ENCODE data around the gene DLL1.
"Not testable (repeated sequence)": the region's sequence is repeated elsewhere in the genome, so short reads cannot be mapped to it uniquely, and the experiment has no call there.

DLL1 gene, protein sequence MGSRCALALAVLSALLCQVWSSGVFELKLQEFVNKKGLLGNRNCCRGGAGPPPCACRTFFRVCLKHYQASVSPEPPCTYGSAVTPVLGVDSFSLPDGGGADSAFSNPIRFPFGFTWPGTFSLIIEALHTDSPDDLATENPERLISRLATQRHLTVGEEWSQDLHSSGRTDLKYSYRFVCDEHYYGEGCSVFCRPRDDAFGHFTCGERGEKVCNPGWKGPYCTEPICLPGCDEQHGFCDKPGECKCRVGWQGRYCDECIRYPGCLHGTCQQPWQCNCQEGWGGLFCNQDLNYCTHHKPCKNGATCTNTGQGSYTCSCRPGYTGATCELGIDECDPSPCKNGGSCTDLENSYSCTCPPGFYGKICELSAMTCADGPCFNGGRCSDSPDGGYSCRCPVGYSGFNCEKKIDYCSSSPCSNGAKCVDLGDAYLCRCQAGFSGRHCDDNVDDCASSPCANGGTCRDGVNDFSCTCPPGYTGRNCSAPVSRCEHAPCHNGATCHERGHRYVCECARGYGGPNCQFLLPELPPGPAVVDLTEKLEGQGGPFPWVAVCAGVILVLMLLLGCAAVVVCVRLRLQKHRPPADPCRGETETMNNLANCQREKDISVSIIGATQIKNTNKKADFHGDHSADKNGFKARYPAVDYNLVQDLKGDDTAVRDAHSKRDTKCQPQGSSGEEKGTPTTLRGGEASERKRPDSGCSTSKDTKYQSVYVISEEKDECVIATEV

DNA sequence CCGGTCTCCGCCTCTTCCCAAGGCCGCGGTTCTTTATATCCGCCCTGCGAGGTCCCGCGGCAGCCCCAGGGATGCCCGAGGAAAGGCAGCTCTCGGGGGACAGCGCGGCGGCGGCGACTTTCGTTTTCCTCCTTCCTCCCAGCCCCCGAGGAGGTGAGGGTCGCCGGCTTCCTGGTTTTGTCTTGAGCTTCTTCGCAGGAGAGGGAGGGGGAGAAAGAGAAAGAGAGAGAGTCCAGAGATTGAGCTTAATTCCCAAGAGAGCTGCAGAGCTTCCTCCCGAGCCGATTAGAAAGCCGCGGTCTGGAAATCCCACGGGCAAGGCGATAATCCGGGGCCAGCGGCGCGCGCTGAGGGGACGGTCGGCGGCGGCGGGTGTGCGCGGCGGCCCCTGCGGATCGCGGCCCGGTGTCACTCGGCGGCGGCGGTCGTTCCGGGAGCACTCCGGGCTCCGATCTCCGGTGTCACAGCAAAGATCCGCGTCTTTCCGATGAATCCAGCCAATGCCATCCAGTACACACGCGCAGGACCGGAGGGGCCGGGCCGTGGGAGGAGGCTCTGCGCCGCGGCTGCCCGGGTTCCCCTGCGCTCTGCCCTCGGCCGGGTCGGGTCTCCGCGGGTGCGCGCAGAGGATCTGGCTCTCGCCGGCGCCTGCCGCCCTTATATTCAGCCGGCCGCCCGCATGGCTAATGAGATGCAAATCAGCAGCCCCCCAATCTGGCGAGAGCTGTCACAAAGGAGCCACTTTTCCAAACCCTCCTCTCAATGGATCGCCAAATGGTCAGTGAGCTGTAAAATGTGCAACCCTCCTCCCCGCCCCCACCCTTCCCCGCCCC lies at the start of gene DLL1:
TSS of gene DLL1 (minus strand) at position 783 of the 833 bp plus-strand sequence. CDS start 939 bp downstream, outside the sequence.
- peak within 1 kb of the TSS; percentile 72 for H3K4me3 ChIP-seq (ENCODE audit: low read length)
- peaks cover 11% of the 10 kb centered on the region; the same call in 1 of the 2 replicates for H3K36me3 ChIP-seq (ENCODE audit: insufficient read depth, low read depth, low read length)
- H3K27ac ChIP-seq (ENCODE audit: low read length) = no peak within 1 kb of the TSS
- peaks cover 44% of the 10 kb centered on the region for H3K4me1 ChIP-seq (ENCODE audit: insufficient read depth, low read length)
- peaks cover 97% of the 10 kb centered on the region for H3K27me3 ChIP-seq (ENCODE audit: insufficient read depth, low read length)
- peak within 1 kb of the TSS; percentile 41; the same call in 1 of the 2 replicates for H3K9ac ChIP-seq (ENCODE audit: low read depth, low read length)
- H3K9me3 ChIP-seq (ENCODE audit: insufficient read depth, low read depth, low read length) = no peaks in the 10 kb centered on the region; the same call in 1 of the 2 replicates

DNA sequence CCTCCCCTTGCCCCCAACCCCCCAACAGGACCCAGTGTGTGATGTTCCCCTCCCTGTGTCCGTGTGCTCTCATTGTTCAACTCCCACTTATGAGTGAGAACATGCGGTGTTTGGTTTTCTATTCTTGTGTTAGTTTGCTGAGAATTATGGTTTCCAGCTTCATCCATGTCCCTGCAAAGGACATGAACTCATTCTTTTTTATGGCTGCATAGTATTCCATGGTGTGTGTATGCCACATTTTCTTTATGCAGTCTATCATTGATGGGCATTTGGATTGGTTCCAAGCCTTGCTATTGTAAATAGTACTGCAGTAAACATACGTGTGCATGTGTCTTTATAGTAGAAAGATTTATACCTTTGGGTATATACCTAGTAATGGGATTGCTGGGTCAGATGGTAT lies 44.3 kb upstream of the DLL1 start:
- not testable (repeated sequence) for H3K27me3 ChIP-seq (ENCODE audit: insufficient read depth, low read length); H3K4me1 ChIP-seq (ENCODE audit: insufficient read depth, low read length); H3K9ac ChIP-seq (ENCODE audit: low read depth, low read length); H3K9me3 ChIP-seq (ENCODE audit: insufficient read depth, low read depth, low read length); H3K4me3 ChIP-seq (ENCODE audit: low read length); H3K27ac ChIP-seq (ENCODE audit: low read length)
- H3K36me3 ChIP-seq (ENCODE audit: insufficient read depth, low read depth, low read length) = peaks cover 23% of the 10 kb centered on the region; the same call in 1 of the 2 replicates

DNA sequence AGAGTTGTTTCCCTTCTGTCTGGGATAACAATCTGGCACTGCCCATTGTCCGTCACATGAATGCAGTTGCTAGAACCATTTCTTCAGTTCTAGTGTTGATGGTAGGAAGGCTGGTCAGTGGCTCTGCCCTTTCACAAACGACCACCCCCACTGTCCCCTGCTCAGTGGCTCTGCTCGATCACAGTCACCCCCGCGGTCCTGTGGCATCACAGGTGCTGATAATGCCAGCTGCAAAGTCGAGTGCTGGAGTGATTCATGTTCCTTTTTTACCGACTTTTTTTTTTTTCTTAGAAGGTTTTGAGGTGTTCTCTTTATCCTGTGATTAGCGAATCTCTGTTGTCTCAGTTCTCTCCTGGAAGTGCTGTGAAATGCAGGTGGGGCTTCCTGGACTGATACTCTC lies 38.4 kb upstream of the DLL1 start:
- Histone ChIP-seq H3K36me3 (ENCODE audit: insufficient read depth, low read depth, low read length) (peaks cover 42% of the 10 kb centered on the region), H3K4me3 (ENCODE audit: low read length) (no peak overlapping the region), H3K9me3 (ENCODE audit: insufficient read depth, low read depth, low read length) (no peaks in the 10 kb centered on the region; the same call in 1 of the 2 replicates), H3K9ac (ENCODE audit: low read depth, low read length) (no peak overlapping the region), H3K27me3 (ENCODE audit: insufficient read depth, low read length) (no peaks in the 10 kb centered on the region), H3K4me1 (ENCODE audit: insufficient read depth, low read length) (no peaks in the 10 kb centered on the region), H3K27ac (ENCODE audit: low read length) (no peak overlapping the region)

DNA sequence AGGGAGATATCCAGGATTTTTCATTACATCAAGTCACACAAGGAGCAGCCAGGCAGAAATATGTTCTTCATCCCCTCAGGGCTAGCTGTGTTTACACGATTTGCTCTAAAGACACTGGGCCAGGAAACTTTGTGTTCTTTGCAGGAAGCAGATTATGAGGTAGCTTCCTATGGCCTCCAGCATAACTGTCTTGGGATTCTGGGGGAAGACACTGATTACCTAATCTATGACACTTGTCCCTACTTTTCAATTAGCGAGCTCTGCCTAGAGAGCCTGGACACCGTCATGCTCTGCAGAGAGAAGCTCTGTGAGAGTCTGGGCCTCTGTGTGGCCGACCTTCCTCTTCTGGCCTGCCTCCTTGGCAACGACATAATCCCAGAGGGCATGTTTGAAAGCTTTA lies 26.8 kb upstream of the DLL1 start:
- Histone ChIP-seq H3K9ac (ENCODE audit: low read depth, low read length) (no peak overlapping the region), H3K27ac (ENCODE audit: low read length) (no peak overlapping the region), H3K27me3 (ENCODE audit: insufficient read depth, low read length) (no peaks in the 10 kb centered on the region), H3K4me1 (ENCODE audit: insufficient read depth, low read length) (peaks cover 6% of the 10 kb centered on the region; the same call in 1 of the 2 replicates), H3K9me3 (ENCODE audit: insufficient read depth, low read depth, low read length) (no peaks in the 10 kb centered on the region), H3K4me3 (ENCODE audit: low read length) (no peak overlapping the region), H3K36me3 (ENCODE audit: insufficient read depth, low read depth, low read length) (peaks cover 11% of the 10 kb centered on the region; the same call in 1 of the 2 replicates)

DNA sequence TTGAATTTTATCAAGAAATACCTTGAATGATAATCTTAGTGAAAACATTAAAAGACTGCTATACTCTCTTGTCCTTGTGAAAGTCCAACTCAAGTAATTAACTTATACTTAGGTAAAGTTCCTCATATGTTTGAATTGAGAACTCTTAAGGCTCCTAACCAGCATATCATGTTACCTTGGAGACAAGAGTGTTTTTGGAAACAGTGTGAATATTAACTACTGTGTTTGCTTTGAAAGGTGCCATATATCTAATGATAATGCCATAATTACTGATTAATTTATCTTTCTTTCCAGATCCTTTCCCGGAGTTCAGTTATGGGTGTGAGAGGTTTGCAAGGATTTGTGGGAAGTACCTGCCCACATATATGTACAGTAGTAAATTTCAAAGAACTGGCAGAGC lies 26.2 kb upstream of the DLL1 start:
- Histone ChIP-seq H3K27ac (ENCODE audit: low read length) (no peak overlapping the region), H3K4me1 (ENCODE audit: insufficient read depth, low read length) (peaks cover 6% of the 10 kb centered on the region; the same call in 1 of the 2 replicates), H3K4me3 (ENCODE audit: low read length) (no peak overlapping the region), H3K9ac (ENCODE audit: low read depth, low read length) (no peak overlapping the region), H3K36me3 (ENCODE audit: insufficient read depth, low read depth, low read length) (peaks cover 11% of the 10 kb centered on the region; the same call in 1 of the 2 replicates), H3K9me3 (ENCODE audit: insufficient read depth, low read depth, low read length) (no peaks in the 10 kb centered on the region), H3K27me3 (ENCODE audit: insufficient read depth, low read length) (no peaks in the 10 kb centered on the region)

DNA sequence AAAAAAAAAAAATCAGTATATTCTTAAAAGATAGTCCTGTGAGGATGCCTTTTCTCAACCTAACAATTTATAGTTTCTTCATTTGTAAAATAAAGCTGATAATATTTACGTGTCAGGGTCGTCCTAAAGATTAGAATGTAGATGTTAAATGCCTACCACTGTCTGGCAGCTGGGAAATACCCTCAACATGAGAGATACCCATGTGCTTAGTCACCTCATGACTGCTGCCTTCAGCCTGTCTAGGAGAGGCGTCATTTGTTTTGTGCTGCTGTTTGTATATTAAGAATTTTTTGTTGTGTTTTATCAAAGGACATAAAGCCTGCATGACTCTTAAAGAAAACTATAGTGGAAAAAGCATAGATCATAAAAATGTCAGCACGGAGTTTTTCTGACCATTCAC lies 25.2 kb upstream of the DLL1 start:
- H3K4me1 ChIP-seq (ENCODE audit: insufficient read depth, low read length) = peaks cover 6% of the 10 kb centered on the region; the same call in 1 of the 2 replicates
- H3K27me3 ChIP-seq (ENCODE audit: insufficient read depth, low read length) = no peaks in the 10 kb centered on the region
- no peak overlapping the region for H3K27ac ChIP-seq (ENCODE audit: low read length)
- peaks cover 11% of the 10 kb centered on the region; the same call in 1 of the 2 replicates for H3K36me3 ChIP-seq (ENCODE audit: insufficient read depth, low read depth, low read length)
- no peak overlapping the region for H3K4me3 ChIP-seq (ENCODE audit: low read length)
- H3K9me3 ChIP-seq (ENCODE audit: insufficient read depth, low read depth, low read length) = no peaks in the 10 kb centered on the region
- no peak overlapping the region for H3K9ac ChIP-seq (ENCODE audit: low read depth, low read length)

DNA sequence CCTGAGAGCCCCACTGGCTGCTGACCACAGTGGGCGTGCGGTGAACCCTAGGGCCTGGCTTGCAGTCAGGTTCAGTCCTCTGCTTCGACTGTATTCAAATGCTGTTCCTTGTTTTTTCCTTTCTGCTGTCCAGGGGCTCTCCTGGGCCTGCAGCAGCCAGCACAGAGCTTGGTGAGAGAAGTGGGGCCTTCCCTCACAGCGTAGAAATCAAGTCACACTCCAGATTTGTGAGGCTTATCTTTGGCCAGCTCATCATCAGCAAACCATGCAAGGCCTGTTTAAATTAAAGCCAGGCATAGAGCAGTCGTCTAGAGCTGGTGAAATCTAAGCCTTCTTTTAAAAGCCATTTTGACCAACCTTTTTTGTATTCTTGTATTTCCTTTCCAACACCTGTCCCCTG lies 24.1 kb upstream of the DLL1 start:
- peaks cover 6% of the 10 kb centered on the region; the same call in 1 of the 2 replicates for H3K4me1 ChIP-seq (ENCODE audit: insufficient read depth, low read length)
- no peak overlapping the region for H3K27ac ChIP-seq (ENCODE audit: low read length)
- H3K4me3 ChIP-seq (ENCODE audit: low read length) = no peak overlapping the region
- H3K27me3 ChIP-seq (ENCODE audit: insufficient read depth, low read length) = no peaks in the 10 kb centered on the region
- peaks cover 11% of the 10 kb centered on the region; the same call in 1 of the 2 replicates for H3K36me3 ChIP-seq (ENCODE audit: insufficient read depth, low read depth, low read length)
- H3K9ac ChIP-seq (ENCODE audit: low read depth, low read length) = no peak overlapping the region
- no peaks in the 10 kb centered on the region for H3K9me3 ChIP-seq (ENCODE audit: insufficient read depth, low read depth, low read length)

DNA sequence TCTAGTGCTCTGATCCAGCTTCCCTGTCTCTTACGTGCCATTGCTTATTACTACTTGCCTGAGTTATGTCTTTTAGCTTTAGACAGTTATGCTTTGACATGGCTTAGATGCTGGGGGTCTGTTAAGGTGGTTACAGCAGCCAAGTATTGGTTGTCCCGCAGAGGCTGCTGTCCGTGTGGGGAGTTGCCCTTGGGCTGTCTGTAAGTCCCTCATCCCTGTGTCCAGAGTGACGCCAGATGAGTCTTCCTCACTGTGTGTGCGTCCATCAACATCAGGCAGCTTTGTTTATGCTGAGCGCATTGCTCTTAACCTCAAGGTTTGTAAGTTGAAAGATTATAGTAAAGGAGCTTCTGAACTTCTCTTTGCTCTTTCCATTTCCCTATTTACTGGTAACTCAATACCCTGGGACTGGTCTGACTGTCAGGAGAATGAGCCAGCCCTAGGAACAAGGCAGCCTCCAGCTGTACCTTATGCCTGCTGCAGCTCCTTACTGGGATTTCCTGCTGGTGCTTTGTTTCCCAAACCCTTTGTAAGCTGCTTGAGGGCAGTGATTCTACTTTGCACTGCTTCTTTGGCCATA lies 22.9 kb upstream of the DLL1 start:
- Histone ChIP-seq H3K27me3 (ENCODE audit: insufficient read depth, low read length) (no peaks in the 10 kb centered on the region), H3K4me1 (ENCODE audit: insufficient read depth, low read length) (peaks cover 6% of the 10 kb centered on the region; the same call in 1 of the 2 replicates), H3K27ac (ENCODE audit: low read length) (no peak overlapping the region), H3K9me3 (ENCODE audit: insufficient read depth, low read depth, low read length) (no peaks in the 10 kb centered on the region), H3K4me3 (ENCODE audit: low read length) (no peak overlapping the region), H3K9ac (ENCODE audit: low read depth, low read length) (no peak overlapping the region), H3K36me3 (ENCODE audit: insufficient read depth, low read depth, low read length) (peaks cover 11% of the 10 kb centered on the region; the same call in 1 of the 2 replicates)

DNA sequence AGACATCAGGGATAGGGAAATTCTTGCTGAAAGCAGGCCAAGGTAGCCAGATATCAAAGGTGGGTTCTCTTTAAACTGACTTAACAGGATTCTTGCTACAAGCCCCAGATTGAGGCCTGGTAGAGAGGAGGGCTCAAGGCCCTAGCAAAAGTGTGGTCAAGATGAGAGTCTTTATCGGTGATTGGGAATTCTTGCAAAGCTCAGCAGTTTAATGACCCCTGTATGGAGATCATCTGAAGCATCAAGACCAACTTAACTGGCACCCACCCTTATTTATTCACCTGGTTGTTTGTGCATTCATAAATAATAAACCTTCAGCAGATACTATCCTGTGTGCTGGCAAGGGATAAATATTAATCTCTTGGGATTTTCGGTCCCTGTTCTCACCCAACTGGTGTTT lies 22.0 kb upstream of the DLL1 start:
- peaks cover 2% of the 10 kb centered on the region for H3K27me3 ChIP-seq (ENCODE audit: insufficient read depth, low read length)
- no peak overlapping the region for H3K9ac ChIP-seq (ENCODE audit: low read depth, low read length)
- H3K27ac ChIP-seq (ENCODE audit: low read length) = no peak overlapping the region
- peaks cover 6% of the 10 kb centered on the region; the same call in 1 of the 2 replicates for H3K4me1 ChIP-seq (ENCODE audit: insufficient read depth, low read length)
- H3K9me3 ChIP-seq (ENCODE audit: insufficient read depth, low read depth, low read length) = no peaks in the 10 kb centered on the region
- peaks cover 6% of the 10 kb centered on the region; the same call in 1 of the 2 replicates for H3K36me3 ChIP-seq (ENCODE audit: insufficient read depth, low read depth, low read length)
- H3K4me3 ChIP-seq (ENCODE audit: low read length) = no peak overlapping the region

DNA sequence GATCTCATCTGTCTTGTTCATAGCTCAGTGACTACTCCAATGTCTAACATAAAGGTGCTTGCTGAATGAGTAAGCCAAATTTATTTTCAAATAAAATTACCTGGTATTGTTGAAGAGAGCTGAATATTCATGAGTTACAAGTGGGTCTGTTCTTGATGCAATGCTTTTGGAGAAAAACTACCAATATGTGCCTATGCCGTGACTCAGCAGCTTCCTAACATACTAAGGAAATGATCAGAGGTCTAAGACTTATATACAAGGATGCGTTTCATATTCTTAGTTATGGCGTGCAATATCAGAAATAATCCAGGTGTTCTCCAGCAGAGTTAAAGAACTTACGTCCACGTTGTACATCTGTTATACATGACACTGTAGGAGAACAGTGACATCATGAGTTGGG lies 20.8 kb upstream of the DLL1 start:
- H3K4me1 ChIP-seq (ENCODE audit: insufficient read depth, low read length) = peaks cover 9% of the 10 kb centered on the region; the same call in 1 of the 2 replicates
- no peaks in the 10 kb centered on the region for H3K36me3 ChIP-seq (ENCODE audit: insufficient read depth, low read depth, low read length)
- H3K27ac ChIP-seq (ENCODE audit: low read length) = no peak overlapping the region
- H3K9ac ChIP-seq (ENCODE audit: low read depth, low read length) = no peak overlapping the region
- peaks cover 14% of the 10 kb centered on the region for H3K27me3 ChIP-seq (ENCODE audit: insufficient read depth, low read length)
- no peak overlapping the region for H3K4me3 ChIP-seq (ENCODE audit: low read length)
- H3K9me3 ChIP-seq (ENCODE audit: insufficient read depth, low read depth, low read length) = no peaks in the 10 kb centered on the region

DNA sequence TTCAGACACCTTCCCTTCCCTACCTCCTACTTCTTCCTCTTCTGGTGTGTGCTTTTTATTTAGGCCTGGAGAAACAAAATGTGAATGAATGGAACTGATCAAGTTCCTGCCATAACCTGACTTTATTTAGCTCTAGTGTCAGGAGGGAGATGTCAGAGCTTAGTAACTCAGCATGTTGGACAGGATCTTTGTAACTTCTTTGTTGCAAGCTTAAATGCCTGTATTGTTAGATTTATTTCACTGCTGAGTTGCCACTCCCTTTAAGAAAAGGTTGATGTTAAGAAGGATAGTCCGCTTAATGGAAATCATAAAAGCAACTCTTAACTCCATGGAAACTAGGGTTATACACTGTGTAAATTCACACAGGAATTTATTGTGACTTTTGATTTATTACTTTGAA lies 17.9 kb upstream of the DLL1 start:
- no peak overlapping the region for H3K4me3 ChIP-seq (ENCODE audit: low read length)
- H3K27ac ChIP-seq (ENCODE audit: low read length) = no peak overlapping the region
- peaks cover 17% of the 10 kb centered on the region for H3K9me3 ChIP-seq (ENCODE audit: insufficient read depth, low read depth, low read length)
- no peaks in the 10 kb centered on the region for H3K36me3 ChIP-seq (ENCODE audit: insufficient read depth, low read depth, low read length)
- no peak overlapping the region for H3K9ac ChIP-seq (ENCODE audit: low read depth, low read length)
- peaks cover 35% of the 10 kb centered on the region for H3K27me3 ChIP-seq (ENCODE audit: insufficient read depth, low read length)
- H3K4me1 ChIP-seq (ENCODE audit: insufficient read depth, low read length) = peaks cover 8% of the 10 kb centered on the region; the same call in 1 of the 2 replicates
